Liver (tissue), 9 donors: Measurements from ENCODE around the gene GJD3. TPM values are rescaled to one million over a fixed set of nuclear protein-coding genes. Genes with fewer than 3 reads are reported as not detected.

Experiments used
- DNase-seq: peaks from one replicate; pipeline ENCODE4 v3.0.0-alpha.2; 2017; ENCODE audit warnings: low spot score
- H3K27ac ChIP-seq, 2 donors: one replicate each; pipeline ENCODE4 v1.7.0; 2013; ENCODE audit warnings: inconsistent platforms in 2 of 2, low read length in 2 of 2, control low read depth in 1 of 2, low read depth in 1 of 2, mild to moderate bottlenecking in 1 of 2
- H3K27me3 ChIP-seq, 4 donors: one replicate each; pipeline versions ENCODE4 v1.6.1 to v1.7.0; 2013; ENCODE audit warnings: low read length in 3 of 4, inconsistent platforms in 1 of 4, mild to moderate bottlenecking in 1 of 4, moderate library complexity in 1 of 4; ENCODE audit not compliant: control insufficient read depth in 4 of 4, insufficient read depth in 4 of 4
- H3K36me3 ChIP-seq, 4 donors: one replicate each; pipeline versions ENCODE4 v1.6.1 to v1.7.0; 2013; ENCODE audit warnings: low read length in 3 of 4, mild to moderate bottlenecking in 3 of 4, low read depth in 1 of 4, moderate library complexity in 1 of 4; ENCODE audit not compliant: control insufficient read depth in 4 of 4, insufficient read depth in 3 of 4
- H3K4me1 ChIP-seq, 4 donors: one replicate each; pipeline versions ENCODE4 v1.6.1 to v1.7.0; 2013; ENCODE audit warnings: low read length in 3 of 4, mild to moderate bottlenecking in 3 of 4, moderate library complexity in 1 of 4; ENCODE audit not compliant: control insufficient read depth in 4 of 4, insufficient read depth in 4 of 4
- H3K4me3 ChIP-seq, 3 donors: one replicate each; pipeline versions ENCODE4 v1.6.1 to v1.7.0; 2013; ENCODE audit warnings: low read length in 3 of 3, control low read depth in 1 of 3, low read depth in 1 of 3, mild to moderate bottlenecking in 1 of 3
- H3K9ac ChIP-seq, 2 donors: one replicate each; pipeline ENCODE4 v1.7.0; 2013; ENCODE audit warnings: low read length in 2 of 2, mild to moderate bottlenecking in 2 of 2, moderate library complexity in 2 of 2, control low read depth in 1 of 2, low read depth in 1 of 2
- H3K9me3 ChIP-seq, 4 donors: one replicate each; pipeline versions ENCODE4 v1.6.1 to v1.7.0; 2013; ENCODE audit warnings: low read length in 3 of 4; ENCODE audit not compliant: control insufficient read depth in 4 of 4
- EGR1 ChIP-seq, 2 donors: IDR thresholded peaks; 2 replicates each; pipeline ENCODE4 v1.6.1; 2016 to 2018; ENCODE audit warnings: antibody characterized with exemption in 2 of 2, low read depth in 2 of 2
- FOXA1 ChIP-seq: IDR thresholded peaks from 2 replicates; pipeline ENCODE4 v1.6.1; 2016; ENCODE audit warnings: antibody characterized with exemption
- FOXA2 ChIP-seq: IDR thresholded peaks from 2 replicates; pipeline ENCODE4 v1.6.1; 2016; ENCODE audit warnings: antibody characterized with exemption
- GABPA ChIP-seq, 2 donors: IDR thresholded peaks in 1 of 2; conservative IDR thresholded peaks in 1 of 2; 2 replicates each; pipeline ENCODE4 v1.6.1; 2016; ENCODE audit warnings: antibody characterized with exemption in 2 of 2, mild to moderate bottlenecking in 1 of 2, moderate library complexity in 1 of 2
- HNF4A ChIP-seq, 2 donors: conservative IDR thresholded peaks; 2 replicates each; pipeline ENCODE4 v1.6.1; 2016; ENCODE audit warnings: antibody characterized with exemption in 2 of 2, mild to moderate bottlenecking in 2 of 2
- RXRA ChIP-seq, 2 donors: IDR thresholded peaks; 2 replicates each; pipeline ENCODE4 v1.6.1; 2017 to 2018; ENCODE audit warnings: antibody characterized with exemption in 2 of 2, mild to moderate bottlenecking in 1 of 2
- SP1 ChIP-seq: IDR thresholded peaks from 2 replicates; pipeline ENCODE4 v1.6.1; 2018; ENCODE audit warnings: antibody characterized with exemption, mild to moderate bottlenecking
- WGBS: extraction: QIAGEN DNeasy Blood & Tissue Kit; methylation state at CpG from one replicate; pipeline ENCODE4 v1.1.7; 2013; 5-methylcytosine and 5-hydroxymethylcytosine counted together
- polyA plus RNA-seq, 2 donors: library from polyadenylated mRNA; stranded (reverse) in 1 of 2; unstranded in 1 of 2; fragments of 200-250 nt in 1 of 2; fragments of >200 nt in 1 of 2; fragmentation: Nextera tagmentation in 1 of 2; extraction: Ambion mirVana in 1 of 2; gene quantifications; one replicate each; pipeline versions ENCODE4 v1.2.1 to v1.2.3, GENCODE V29; 2013 to 2015
- total RNA-seq, 2 donors: library from RNA; depleted of rRNA; stranded (reverse); fragments of >200 nt; gene quantifications; one replicate each; pipeline ENCODE4 v1.2.3, GENCODE V29; 2014
- TF ChIP-seq, protein P1 (sequence below): IDR thresholded peaks from 2 replicates; pipeline ENCODE4 v1.6.1; 2016; ENCODE audit warnings: antibody characterized with exemption, mild to moderate bottlenecking
- TF ChIP-seq, protein P2 (sequence below): IDR thresholded peaks from 2 replicates; pipeline ENCODE4 v1.6.1; 2016; ENCODE audit warnings: antibody characterized with exemption
- TF ChIP-seq, protein P3 (sequence below): fragments of 150-350 bp; IDR thresholded peaks from 2 replicates; pipeline ENCODE4 v1.5.1; 2017; ENCODE audit warnings: improper control_type of control experiment, low read depth, low read length; ENCODE audit not compliant: missing input control
- TF ChIP-seq, protein P4 (sequence below): IDR thresholded peaks from 2 replicates; pipeline ENCODE4 v1.6.1; 2016; ENCODE audit warnings: antibody characterized with exemption
- donor health status: healthy.
- donor health status: healthy.
- donor health status: healthy.
- donor health status: healthy.
- donor health status: healthy.

The GJD3 gene
- total and polyA plus RNA-seq, 4 donors: 0.47 to 0.59 (median 0.48) TPM; not detected in 1

DNA sequence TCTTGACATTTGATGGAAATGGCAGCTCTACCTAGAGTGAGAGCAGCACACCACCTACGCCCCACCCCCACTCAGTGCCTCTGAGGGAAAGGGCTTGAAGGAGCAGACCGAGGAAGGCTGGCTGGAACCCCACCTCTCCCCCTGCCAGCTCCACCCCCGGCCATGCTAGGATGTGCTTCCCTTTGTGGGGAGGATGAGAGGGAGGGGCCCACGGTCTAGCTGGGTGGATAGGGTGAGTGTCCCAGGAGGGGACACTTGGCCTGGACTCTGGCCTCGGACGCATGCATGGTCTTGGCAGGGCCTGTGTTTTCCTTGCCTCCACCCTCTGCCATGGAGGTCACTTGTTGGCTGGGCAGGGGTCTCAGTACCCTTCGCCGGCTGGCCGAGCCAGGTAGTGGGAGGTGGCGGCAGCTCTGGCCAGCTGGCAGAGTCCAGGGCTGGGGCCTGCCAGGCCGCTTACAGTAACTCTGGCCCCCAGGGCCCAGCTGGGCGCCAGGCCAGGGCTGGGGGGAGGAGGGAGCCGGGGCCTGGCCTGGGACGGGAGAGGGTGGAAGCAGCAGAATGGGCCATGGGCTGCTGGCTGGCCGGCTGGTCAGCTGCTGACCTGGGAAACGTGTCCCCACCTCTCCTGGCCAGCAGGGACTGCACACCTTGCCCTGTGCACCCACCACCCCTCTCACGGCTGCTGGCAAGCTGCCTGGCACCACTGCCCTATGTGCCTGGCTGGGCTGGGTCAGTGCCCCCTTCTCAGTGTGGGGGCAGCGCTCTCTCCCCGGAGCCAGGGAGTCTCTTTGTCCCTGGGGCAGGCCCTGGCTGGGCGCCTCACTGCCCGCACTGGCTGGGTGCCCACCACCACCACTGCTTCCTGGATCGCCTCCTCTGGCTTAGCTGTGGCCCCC is 32.5 kb downstream of the GJD3 start (continued):
- TF ChIP-seq, protein P1, sequence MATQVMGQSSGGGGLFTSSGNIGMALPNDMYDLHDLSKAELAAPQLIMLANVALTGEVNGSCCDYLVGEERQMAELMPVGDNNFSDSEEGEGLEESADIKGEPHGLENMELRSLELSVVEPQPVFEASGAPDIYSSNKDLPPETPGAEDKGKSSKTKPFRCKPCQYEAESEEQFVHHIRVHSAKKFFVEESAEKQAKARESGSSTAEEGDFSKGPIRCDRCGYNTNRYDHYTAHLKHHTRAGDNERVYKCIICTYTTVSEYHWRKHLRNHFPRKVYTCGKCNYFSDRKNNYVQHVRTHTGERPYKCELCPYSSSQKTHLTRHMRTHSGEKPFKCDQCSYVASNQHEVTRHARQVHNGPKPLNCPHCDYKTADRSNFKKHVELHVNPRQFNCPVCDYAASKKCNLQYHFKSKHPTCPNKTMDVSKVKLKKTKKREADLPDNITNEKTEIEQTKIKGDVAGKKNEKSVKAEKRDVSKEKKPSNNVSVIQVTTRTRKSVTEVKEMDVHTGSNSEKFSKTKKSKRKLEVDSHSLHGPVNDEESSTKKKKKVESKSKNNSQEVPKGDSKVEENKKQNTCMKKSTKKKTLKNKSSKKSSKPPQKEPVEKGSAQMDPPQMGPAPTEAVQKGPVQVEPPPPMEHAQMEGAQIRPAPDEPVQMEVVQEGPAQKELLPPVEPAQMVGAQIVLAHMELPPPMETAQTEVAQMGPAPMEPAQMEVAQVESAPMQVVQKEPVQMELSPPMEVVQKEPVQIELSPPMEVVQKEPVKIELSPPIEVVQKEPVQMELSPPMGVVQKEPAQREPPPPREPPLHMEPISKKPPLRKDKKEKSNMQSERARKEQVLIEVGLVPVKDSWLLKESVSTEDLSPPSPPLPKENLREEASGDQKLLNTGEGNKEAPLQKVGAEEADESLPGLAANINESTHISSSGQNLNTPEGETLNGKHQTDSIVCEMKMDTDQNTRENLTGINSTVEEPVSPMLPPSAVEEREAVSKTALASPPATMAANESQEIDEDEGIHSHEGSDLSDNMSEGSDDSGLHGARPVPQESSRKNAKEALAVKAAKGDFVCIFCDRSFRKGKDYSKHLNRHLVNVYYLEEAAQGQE: no peak
- TF ChIP-seq, protein P2, sequence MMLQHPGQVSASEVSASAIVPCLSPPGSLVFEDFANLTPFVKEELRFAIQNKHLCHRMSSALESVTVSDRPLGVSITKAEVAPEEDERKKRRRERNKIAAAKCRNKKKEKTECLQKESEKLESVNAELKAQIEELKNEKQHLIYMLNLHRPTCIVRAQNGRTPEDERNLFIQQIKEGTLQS: peak; percentile 24
- TF ChIP-seq GABPA (IDR thresholded peaks at IDR 0.05 in 1 of 2, conservative IDR thresholded peaks at IDR 0.05 in 1 of 2) (peak in 1 of 2 donors; percentile 63), RXRA (IDR thresholded peaks at IDR 0.05) (peak; percentile 92 to 96)

DNA sequence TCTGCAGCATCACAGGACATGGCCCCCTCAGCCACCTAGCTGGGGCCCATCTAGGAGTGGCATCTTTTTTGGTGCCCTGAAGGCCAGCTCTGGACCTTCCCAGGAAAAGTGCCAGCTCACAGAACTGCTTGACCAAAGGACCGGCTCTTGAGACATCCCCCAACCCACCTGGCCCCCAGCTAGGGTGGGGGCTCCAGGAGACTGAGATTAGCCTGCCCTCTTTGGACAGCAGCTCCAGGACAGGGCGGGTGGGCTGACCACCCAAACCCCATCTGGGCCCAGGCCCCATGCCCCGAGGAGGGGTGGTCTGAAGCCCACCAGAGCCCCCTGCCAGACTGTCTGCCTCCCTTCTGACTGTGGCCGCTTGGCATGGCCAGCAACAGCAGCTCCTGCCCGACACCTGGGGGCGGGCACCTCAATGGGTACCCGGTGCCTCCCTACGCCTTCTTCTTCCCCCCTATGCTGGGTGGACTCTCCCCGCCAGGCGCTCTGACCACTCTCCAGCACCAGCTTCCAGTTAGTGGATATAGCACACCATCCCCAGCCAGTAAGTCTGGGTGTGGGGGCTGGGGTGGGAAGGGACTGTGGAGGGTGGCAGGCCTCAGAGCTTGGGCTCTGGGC is 33.6 kb downstream of the GJD3 start:
- Histone ChIP-seq H3K9me3 (no peaks in the 10 kb centered on the region), H3K4me3 (no peak overlapping the region), H3K27me3 (no peaks in the 10 kb centered on the region), H3K36me3 (no peaks in the 10 kb centered on the region), H3K27ac (peak overlapping the region; percentile 69 to 87), H3K9ac (peak overlapping the region in 1 of 2 donors; percentile 39), H3K4me1 (peaks cover 55 to 97% (median 91%) of the 10 kb centered on the region in 4 donors)
- 83% methylated on average over 10 of the region's 10 CpGs for WGBS
- DNase-seq: no peak
- TF ChIP-seq HNF4A (conservative IDR thresholded peaks at IDR 0.05): no peak
- TF ChIP-seq, protein P3, sequence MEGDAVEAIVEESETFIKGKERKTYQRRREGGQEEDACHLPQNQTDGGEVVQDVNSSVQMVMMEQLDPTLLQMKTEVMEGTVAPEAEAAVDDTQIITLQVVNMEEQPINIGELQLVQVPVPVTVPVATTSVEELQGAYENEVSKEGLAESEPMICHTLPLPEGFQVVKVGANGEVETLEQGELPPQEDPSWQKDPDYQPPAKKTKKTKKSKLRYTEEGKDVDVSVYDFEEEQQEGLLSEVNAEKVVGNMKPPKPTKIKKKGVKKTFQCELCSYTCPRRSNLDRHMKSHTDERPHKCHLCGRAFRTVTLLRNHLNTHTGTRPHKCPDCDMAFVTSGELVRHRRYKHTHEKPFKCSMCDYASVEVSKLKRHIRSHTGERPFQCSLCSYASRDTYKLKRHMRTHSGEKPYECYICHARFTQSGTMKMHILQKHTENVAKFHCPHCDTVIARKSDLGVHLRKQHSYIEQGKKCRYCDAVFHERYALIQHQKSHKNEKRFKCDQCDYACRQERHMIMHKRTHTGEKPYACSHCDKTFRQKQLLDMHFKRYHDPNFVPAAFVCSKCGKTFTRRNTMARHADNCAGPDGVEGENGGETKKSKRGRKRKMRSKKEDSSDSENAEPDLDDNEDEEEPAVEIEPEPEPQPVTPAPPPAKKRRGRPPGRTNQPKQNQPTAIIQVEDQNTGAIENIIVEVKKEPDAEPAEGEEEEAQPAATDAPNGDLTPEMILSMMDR: no peak

DNA sequence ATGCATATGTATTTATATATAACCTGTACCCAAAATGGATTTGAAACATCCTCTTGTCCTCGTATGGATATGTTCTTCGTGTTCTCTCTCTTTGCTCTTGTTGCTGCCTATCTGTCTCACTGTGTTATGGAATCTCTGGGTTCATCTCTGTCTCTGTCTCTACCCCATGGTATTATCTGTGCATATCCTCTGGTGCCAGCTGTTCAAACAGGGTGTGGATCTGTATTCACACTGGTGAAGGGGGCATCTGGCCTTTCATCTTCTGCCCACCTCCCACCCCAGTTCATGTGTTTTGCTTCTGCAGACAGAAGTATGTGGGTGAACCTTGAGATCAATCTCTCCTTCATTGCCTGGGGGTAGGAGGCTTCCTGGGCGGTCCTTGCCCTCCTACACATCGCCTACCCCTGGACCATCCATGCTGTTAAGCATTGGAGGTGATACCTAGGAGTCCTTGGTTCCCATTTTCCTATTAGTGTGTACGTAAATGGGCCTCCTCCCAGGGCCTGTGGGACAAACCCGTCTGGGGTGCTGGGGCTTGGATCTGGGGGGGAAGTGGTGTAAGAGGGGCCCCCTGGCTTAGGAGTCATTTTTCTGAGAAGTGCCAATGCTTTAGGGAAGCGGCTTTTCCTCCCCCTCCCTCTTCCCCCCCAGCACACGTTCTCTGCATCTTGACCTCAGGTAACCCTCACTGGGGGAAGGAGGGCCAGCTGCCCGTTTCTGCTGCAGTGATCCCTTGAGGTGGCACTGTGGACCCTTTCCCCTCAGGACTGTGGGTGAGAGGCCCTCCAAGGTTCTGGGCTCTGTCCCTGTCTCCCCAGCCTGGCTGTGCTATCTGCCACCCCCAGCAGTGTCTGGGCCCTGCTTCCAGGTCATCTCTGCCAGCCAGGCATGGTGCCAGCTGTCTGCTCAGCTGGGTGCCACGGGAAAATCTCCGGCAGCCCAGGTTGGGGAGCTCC is 34.4 kb downstream of the GJD3 start:
- H3K4me3 ChIP-seq: no peak overlapping the region
- 35% methylated on average over 11 of the region's 11 CpGs for WGBS
- H3K4me1 ChIP-seq: peaks cover 54 to 98% (median 92%) of the 10 kb centered on the region in 4 donors
- peak overlapping the region; percentile 69 to 87 for H3K27ac ChIP-seq
- no peak overlapping the region for H3K9ac ChIP-seq
- no peaks in the 10 kb centered on the region for H3K27me3 ChIP-seq
- no peaks in the 10 kb centered on the region for H3K9me3 ChIP-seq
- no peak for DNase-seq
- no peaks in the 10 kb centered on the region for H3K36me3 ChIP-seq
- no peak for TF ChIP-seq EGR1 (IDR thresholded peaks at IDR 0.05; ENCODE audit: low read depth in 2 of 2)
- TF ChIP-seq, protein P4, sequence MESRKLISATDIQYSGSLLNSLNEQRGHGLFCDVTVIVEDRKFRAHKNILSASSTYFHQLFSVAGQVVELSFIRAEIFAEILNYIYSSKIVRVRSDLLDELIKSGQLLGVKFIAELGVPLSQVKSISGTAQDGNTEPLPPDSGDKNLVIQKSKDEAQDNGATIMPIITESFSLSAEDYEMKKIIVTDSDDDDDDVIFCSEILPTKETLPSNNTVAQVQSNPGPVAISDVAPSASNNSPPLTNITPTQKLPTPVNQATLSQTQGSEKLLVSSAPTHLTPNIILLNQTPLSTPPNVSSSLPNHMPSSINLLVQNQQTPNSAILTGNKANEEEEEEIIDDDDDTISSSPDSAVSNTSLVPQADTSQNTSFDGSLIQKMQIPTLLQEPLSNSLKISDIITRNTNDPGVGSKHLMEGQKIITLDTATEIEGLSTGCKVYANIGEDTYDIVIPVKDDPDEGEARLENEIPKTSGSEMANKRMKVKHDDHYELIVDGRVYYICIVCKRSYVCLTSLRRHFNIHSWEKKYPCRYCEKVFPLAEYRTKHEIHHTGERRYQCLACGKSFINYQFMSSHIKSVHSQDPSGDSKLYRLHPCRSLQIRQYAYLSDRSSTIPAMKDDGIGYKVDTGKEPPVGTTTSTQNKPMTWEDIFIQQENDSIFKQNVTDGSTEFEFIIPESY: no peak
- TF ChIP-seq HNF4A (conservative IDR thresholded peaks at IDR 0.05): peak in 1 of 2 donors; percentile 40
- TF ChIP-seq RXRA (IDR thresholded peaks at IDR 0.05): peak; percentile 65 to 78
- TF ChIP-seq, protein P2: no peak
- peak; percentile 18 for TF ChIP-seq SP1
- TF ChIP-seq FOXA1: no peak
- TF ChIP-seq FOXA2: no peak
- TF ChIP-seq, protein P1: no peak
